ENCODE results near the gene NAPB.

Gene NAPB

GRCh38 chr20:23360531-23360930, 60.8 kb downstream of the NAPB start:
- no CpG with 5 or more reads among the region's 1 CpG for WGBS, 2 donors (ENCODE audit: extremely low coverage in 2 of 2, insufficient read length in 2 of 2, insufficient replicate concordance in 1 of 2)
- H3K27ac ChIP-seq (replicated peaks; ENCODE audit: low read length) = no peak overlapping the region
- H2BK5ac ChIP-seq (ENCODE audit: low read length) = no peak overlapping the region
- no peak overlapping the region for H2BK12ac ChIP-seq (ENCODE audit: low read length)
- no peak overlapping the region for H4K8ac ChIP-seq (ENCODE audit: low read depth, low read length)
- H3K79me1 ChIP-seq (ENCODE audit: low read depth, low read length) = peaks cover 11% of the 10 kb centered on the region
- H3K9me3 ChIP-seq (replicated peaks in 1 of 2; ENCODE audit: control insufficient read depth in 2 of 2, insufficient read depth in 1 of 2, low read depth in 1 of 2, low read length in 2 of 2) = no peaks in the 10 kb centered on the region
- H3K9ac ChIP-seq (ENCODE audit: low read depth, low read length, poor library complexity) = no peak overlapping the region
- peaks cover 12 to 20% of the 10 kb centered on the region in 2 donors for H3K4me1 ChIP-seq (ENCODE audit: control insufficient read depth in 2 of 2, insufficient read depth in 1 of 2, low read depth in 1 of 2, low read length in 2 of 2)
- no peak overlapping the region for H3K14ac ChIP-seq (ENCODE audit: low read length)
- DNase-seq (ENCODE audit: low spot score) = no peak
- no peak overlapping the region for H3K18ac ChIP-seq (ENCODE audit: low read length)
- peaks cover 15 to 26% of the 10 kb centered on the region in 2 donors for H3K36me3 ChIP-seq (replicated peaks in 1 of 2; ENCODE audit: control insufficient read depth in 2 of 2, insufficient read depth in 2 of 2, low read length in 2 of 2)
- H3K4me3 ChIP-seq (ENCODE audit: low read length in 2 of 2) = peak overlapping the region in 1 of 2 donors; percentile 82
- no peak overlapping the region for H2AFZ ChIP-seq (ENCODE audit: low read length)
- H2BK15ac ChIP-seq (ENCODE audit: low read length) = no peak overlapping the region
- no peak overlapping the region for H4K91ac ChIP-seq (ENCODE audit: low read depth, low read length, poor library complexity)
- no peak overlapping the region for H2BK120ac ChIP-seq (ENCODE audit: low read depth, low read length)
- H2AK5ac ChIP-seq (ENCODE audit: low read depth, low read length) = no peak overlapping the region
- H3K4ac ChIP-seq (ENCODE audit: low read length) = no peak overlapping the region
- H3K23ac ChIP-seq (ENCODE audit: low read depth, low read length, poor library complexity) = no peak overlapping the region
- no peaks in the 10 kb centered on the region for H3K27me3 ChIP-seq (ENCODE audit: control insufficient read depth in 3 of 3, insufficient read depth in 3 of 3, low read depth in 1 of 3, low read length in 3 of 3)
- H3K4me2 ChIP-seq (ENCODE audit: insufficient read depth, low read length, poor library complexity, severe bottlenecking) = no peak overlapping the region

DNA sequence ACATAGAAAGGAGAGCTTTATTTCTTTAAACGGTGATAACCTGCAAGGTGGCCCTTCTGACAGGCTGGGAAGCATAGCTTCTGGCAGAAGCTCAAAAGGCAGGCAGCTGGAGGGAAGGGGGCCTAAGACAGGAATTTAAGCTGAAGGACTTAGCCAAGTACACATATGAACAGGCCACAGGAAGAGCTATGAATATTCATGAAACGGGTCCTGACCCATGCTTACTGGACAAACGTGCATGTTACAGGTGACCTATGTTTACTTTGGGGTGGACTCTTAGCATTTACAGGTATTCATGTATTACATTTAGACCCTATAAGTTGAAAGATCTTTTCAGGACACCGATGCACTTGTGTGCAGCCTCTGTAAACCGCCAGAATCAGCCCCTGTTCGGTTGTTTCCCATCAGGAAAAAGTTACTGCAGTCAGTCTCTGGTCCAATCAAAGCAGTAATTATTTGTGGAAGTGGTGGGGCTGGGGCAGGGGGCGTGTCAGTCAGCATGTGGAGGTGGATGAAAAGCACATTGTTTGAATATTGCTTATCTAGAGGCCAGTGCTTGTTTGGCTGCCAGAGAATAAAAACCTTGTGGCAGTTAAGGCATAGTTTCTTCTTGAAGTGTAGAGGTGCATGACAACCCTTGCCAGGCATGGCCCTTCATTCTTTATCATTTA, 62.2 kb downstream of the NAPB start:
- H3K23ac ChIP-seq (ENCODE audit: low read depth, low read length, poor library complexity) = no peak overlapping the region
- no peak overlapping the region for H2BK12ac ChIP-seq (ENCODE audit: low read length)
- peaks cover 12 to 20% of the 10 kb centered on the region in 2 donors for H3K4me1 ChIP-seq (ENCODE audit: control insufficient read depth in 2 of 2, insufficient read depth in 1 of 2, low read depth in 1 of 2, low read length in 2 of 2)
- H3K18ac ChIP-seq (ENCODE audit: low read length) = no peak overlapping the region
- H3K27me3 ChIP-seq (ENCODE audit: control insufficient read depth in 3 of 3, insufficient read depth in 3 of 3, low read depth in 1 of 3, low read length in 3 of 3) = no peaks in the 10 kb centered on the region
- no peak overlapping the region for H4K91ac ChIP-seq (ENCODE audit: low read depth, low read length, poor library complexity)
- H3K4ac ChIP-seq (ENCODE audit: low read length) = no peak overlapping the region
- no peak overlapping the region for H3K4me3 ChIP-seq (ENCODE audit: low read length in 2 of 2)
- peak overlapping the region; percentile 8 for H2AFZ ChIP-seq (ENCODE audit: low read length)
- no peak for DNase-seq (ENCODE audit: low spot score)
- no peak overlapping the region for H3K14ac ChIP-seq (ENCODE audit: low read length)
- H3K27ac ChIP-seq (replicated peaks; ENCODE audit: low read length) = no peak overlapping the region
- H2AK5ac ChIP-seq (ENCODE audit: low read depth, low read length) = no peak overlapping the region
- H2BK120ac ChIP-seq (ENCODE audit: low read depth, low read length) = no peak overlapping the region
- no peak overlapping the region for H4K8ac ChIP-seq (ENCODE audit: low read depth, low read length)
- no peak overlapping the region for H3K4me2 ChIP-seq (ENCODE audit: insufficient read depth, low read length, poor library complexity, severe bottlenecking)
- H2BK15ac ChIP-seq (ENCODE audit: low read length) = peak overlapping the region; percentile 3
- H2BK5ac ChIP-seq (ENCODE audit: low read length) = no peak overlapping the region
- H3K36me3 ChIP-seq (replicated peaks in 1 of 2; ENCODE audit: control insufficient read depth in 2 of 2, insufficient read depth in 2 of 2, low read length in 2 of 2) = peaks cover 16 to 25% of the 10 kb centered on the region in 2 donors
- H3K9ac ChIP-seq (ENCODE audit: low read depth, low read length, poor library complexity) = no peak overlapping the region
- H3K79me1 ChIP-seq (ENCODE audit: low read depth, low read length) = peaks cover 8% of the 10 kb centered on the region
- no peaks in the 10 kb centered on the region for H3K9me3 ChIP-seq (replicated peaks in 1 of 2; ENCODE audit: control insufficient read depth in 2 of 2, insufficient read depth in 1 of 2, low read depth in 1 of 2, low read length in 2 of 2)
- no CpG with 5 or more reads among the region's 7 CpGs for WGBS, 2 donors (ENCODE audit: extremely low coverage in 2 of 2, insufficient read length in 2 of 2, insufficient replicate concordance in 1 of 2)

DNA sequence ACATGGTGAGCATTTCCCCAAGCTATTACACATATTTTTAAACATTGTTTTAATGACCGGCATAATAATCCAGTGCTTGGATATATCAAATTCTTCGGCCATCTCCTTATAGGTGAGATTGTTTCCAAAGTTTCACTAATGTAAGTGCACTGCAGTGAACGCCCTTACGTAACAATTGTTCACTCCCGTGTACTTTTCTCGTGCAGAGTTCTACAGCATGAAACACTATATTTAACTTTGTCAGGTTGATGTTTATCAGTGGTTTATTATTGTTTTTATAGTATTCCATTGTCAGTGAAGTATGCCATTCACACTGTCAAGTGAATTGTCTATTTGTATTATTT, 62.8 kb downstream of the NAPB start:
- Histone ChIP-seq H2BK12ac (ENCODE audit: low read length) (no peak overlapping the region), H3K9me3 (replicated peaks in 1 of 2; ENCODE audit: control insufficient read depth in 2 of 2, insufficient read depth in 1 of 2, low read depth in 1 of 2, low read length in 2 of 2) (no peaks in the 10 kb centered on the region), H2BK15ac (ENCODE audit: low read length) (no peak overlapping the region), H3K27ac (replicated peaks; ENCODE audit: low read length) (no peak overlapping the region), H3K4ac (ENCODE audit: low read length) (no peak overlapping the region), H3K4me3 (ENCODE audit: low read length in 2 of 2) (peak overlapping the region in 1 of 2 donors; percentile 41), H3K79me1 (ENCODE audit: low read depth, low read length) (peaks cover 8% of the 10 kb centered on the region), H3K14ac (ENCODE audit: low read length) (no peak overlapping the region), H3K4me1 (ENCODE audit: control insufficient read depth in 2 of 2, insufficient read depth in 1 of 2, low read depth in 1 of 2, low read length in 2 of 2) (peaks cover 12 to 20% of the 10 kb centered on the region in 2 donors), H4K8ac (ENCODE audit: low read depth, low read length) (no peak overlapping the region), H2BK120ac (ENCODE audit: low read depth, low read length) (no peak overlapping the region), H4K91ac (ENCODE audit: low read depth, low read length, poor library complexity) (no peak overlapping the region), H3K9ac (ENCODE audit: low read depth, low read length, poor library complexity) (no peak overlapping the region), H2AFZ (ENCODE audit: low read length) (peak overlapping the region; percentile 81), H3K23ac (ENCODE audit: low read depth, low read length, poor library complexity) (no peak overlapping the region), H2BK5ac (ENCODE audit: low read length) (no peak overlapping the region), H3K36me3 (replicated peaks in 1 of 2; ENCODE audit: control insufficient read depth in 2 of 2, insufficient read depth in 2 of 2, low read length in 2 of 2) (peaks cover 19 to 27% of the 10 kb centered on the region in 2 donors), H3K27me3 (ENCODE audit: control insufficient read depth in 3 of 3, insufficient read depth in 3 of 3, low read depth in 1 of 3, low read length in 3 of 3) (no peaks in the 10 kb centered on the region), H3K18ac (ENCODE audit: low read length) (no peak overlapping the region), H2AK5ac (ENCODE audit: low read depth, low read length) (no peak overlapping the region), H3K4me2 (ENCODE audit: insufficient read depth, low read length, poor library complexity, severe bottlenecking) (peak overlapping the region; percentile 3)
- no CpG with 5 or more reads among the region's 6 CpGs for WGBS, 2 donors (ENCODE audit: extremely low coverage in 2 of 2, insufficient read length in 2 of 2, insufficient replicate concordance in 1 of 2)
- DNase-seq (ENCODE audit: low spot score) = no peak

DNA sequence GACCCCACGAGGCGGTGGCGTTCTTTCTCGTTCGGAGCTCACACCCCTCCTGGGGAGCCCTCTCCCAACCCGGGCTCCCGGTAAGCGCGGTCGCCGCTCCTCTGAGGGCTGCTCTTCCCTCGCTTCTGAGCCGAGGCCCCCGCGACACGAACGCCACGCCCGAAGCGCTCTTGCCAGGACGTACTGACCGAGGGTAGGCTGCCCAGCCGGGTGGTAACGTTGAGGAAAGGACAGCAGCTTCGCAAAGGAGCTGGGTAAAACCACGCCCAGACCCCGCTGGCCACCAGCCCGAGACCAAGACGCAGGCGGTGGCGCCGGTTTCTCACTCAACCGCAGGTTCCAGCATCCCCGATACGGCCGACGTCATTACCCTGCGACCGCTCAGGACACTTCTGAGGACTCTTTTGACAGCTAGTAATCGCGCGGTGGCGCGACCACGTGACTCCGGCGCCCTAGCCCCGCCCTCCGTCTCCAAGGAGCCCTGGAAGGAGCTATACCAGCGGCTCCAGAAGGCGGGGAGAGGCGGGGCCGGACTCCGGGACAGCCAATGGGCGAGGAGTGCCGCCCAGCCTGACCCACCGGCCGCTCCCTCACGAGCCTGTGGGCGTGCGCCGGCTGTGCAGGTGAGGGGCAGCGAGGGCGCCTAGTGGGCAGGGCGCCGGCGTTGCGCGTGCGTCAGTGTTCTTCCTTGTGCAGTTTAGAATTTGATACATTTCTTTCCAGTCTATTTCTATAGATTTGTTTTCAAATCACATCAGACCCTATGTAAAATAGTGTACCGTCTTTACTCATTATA, 63.3 kb downstream of the NAPB start:
- peak overlapping the region; percentile 94 for H3K27ac ChIP-seq (replicated peaks; ENCODE audit: low read length)
- peak overlapping the region; percentile 23 for H2BK15ac ChIP-seq (ENCODE audit: low read length)
- H2BK12ac ChIP-seq (ENCODE audit: low read length) = no peak overlapping the region
- no peak overlapping the region for H4K91ac ChIP-seq (ENCODE audit: low read depth, low read length, poor library complexity)
- H3K4ac ChIP-seq (ENCODE audit: low read length) = peak overlapping the region; percentile 86
- peaks cover 5% of the 10 kb centered on the region for H3K79me1 ChIP-seq (ENCODE audit: low read depth, low read length)
- no peak overlapping the region for H2AK5ac ChIP-seq (ENCODE audit: low read depth, low read length)
- H3K18ac ChIP-seq (ENCODE audit: low read length) = peak overlapping the region; percentile 97
- H3K4me3 ChIP-seq (ENCODE audit: low read length in 2 of 2) = peak overlapping the region; percentile 62 to 95
- no peaks in the 10 kb centered on the region for H3K27me3 ChIP-seq (ENCODE audit: control insufficient read depth in 3 of 3, insufficient read depth in 3 of 3, low read depth in 1 of 3, low read length in 3 of 3)
- peaks cover 19 to 30% of the 10 kb centered on the region in 2 donors for H3K36me3 ChIP-seq (replicated peaks in 1 of 2; ENCODE audit: control insufficient read depth in 2 of 2, insufficient read depth in 2 of 2, low read length in 2 of 2)
- peak overlapping the region; percentile 96 for H3K9ac ChIP-seq (ENCODE audit: low read depth, low read length, poor library complexity)
- peak overlapping the region; percentile 50 for H3K14ac ChIP-seq (ENCODE audit: low read length)
- peak overlapping the region; percentile 57 for H4K8ac ChIP-seq (ENCODE audit: low read depth, low read length)
- WGBS, 2 donors (ENCODE audit: extremely low coverage in 2 of 2, insufficient read length in 2 of 2, insufficient replicate concordance in 1 of 2) = no CpG with 5 or more reads among the region's 71 CpGs
- peak overlapping the region; percentile 93 for H2AFZ ChIP-seq (ENCODE audit: low read length)
- peak overlapping the region; percentile 71 for H3K4me2 ChIP-seq (ENCODE audit: insufficient read depth, low read length, poor library complexity, severe bottlenecking)
- peak; percentile 100 for DNase-seq (ENCODE audit: low spot score)
- peaks cover 9 to 15% of the 10 kb centered on the region in 2 donors for H3K4me1 ChIP-seq (ENCODE audit: control insufficient read depth in 2 of 2, insufficient read depth in 1 of 2, low read depth in 1 of 2, low read length in 2 of 2)
- no peaks in the 10 kb centered on the region for H3K9me3 ChIP-seq (replicated peaks in 1 of 2; ENCODE audit: control insufficient read depth in 2 of 2, insufficient read depth in 1 of 2, low read depth in 1 of 2, low read length in 2 of 2)
- peak overlapping the region; percentile 87 for H3K23ac ChIP-seq (ENCODE audit: low read depth, low read length, poor library complexity)
- H2BK120ac ChIP-seq (ENCODE audit: low read depth, low read length) = no peak overlapping the region
- peak overlapping the region; percentile 88 for H2BK5ac ChIP-seq (ENCODE audit: low read length)

Data from neuronal stem cell (in vitro differentiated cells).